Mesendoderm (in vitro differentiated cells): Measurements from ENCODE around the gene S100A6.
A peak's percentile ranks its signal among the peaks of the same experiment; 100 is the strongest.

Source experiments
- DNase-seq: peaks from one replicate; pipeline ENCODE4 v3.0.0; 2013
- H2AK5ac ChIP-seq: 2 replicates; pipeline ENCODE4 v1.6.1; 2013; ENCODE audit warnings: low read length, inconsistent platforms
- H2BK120ac ChIP-seq: 2 replicates; pipeline ENCODE4 v1.6.1; 2013; ENCODE audit warnings: low read depth, mild to moderate bottlenecking, low read length, moderate library complexity, mixed read lengths
- H2BK15ac ChIP-seq: replicated peaks from 2 replicates; pipeline ENCODE4 v1.6.1; 2013; ENCODE audit warnings: low read depth, mild to moderate bottlenecking, moderate library complexity
- H2BK5ac ChIP-seq: 2 replicates; pipeline ENCODE4 v1.6.1; 2013; ENCODE audit warnings: low read length, inconsistent platforms
- H3K18ac ChIP-seq: 2 replicates; pipeline ENCODE4 v1.6.1; 2013; ENCODE audit warnings: mild to moderate bottlenecking, low read length, mixed read lengths
- H3K23ac ChIP-seq: one replicate; pipeline ENCODE4 v1.6.1; 2013; ENCODE audit warnings: low read length
- H3K27ac ChIP-seq: 2 replicates; pipeline ENCODE4 v1.5.1; 2013; ENCODE audit warnings: low read depth, mild to moderate bottlenecking, inconsistent platforms, low read length, moderate library complexity
- H3K27me3 ChIP-seq: 2 replicates; pipeline ENCODE4 v1.6.1; 2013; ENCODE audit warnings: low read length, control low read depth, mild to moderate bottlenecking, inconsistent platforms; ENCODE audit not compliant: insufficient read depth, poor library complexity
- H3K36me3 ChIP-seq: 2 replicates; pipeline ENCODE4 v1.6.1; 2013; ENCODE audit warnings: low read length, inconsistent platforms; ENCODE audit not compliant: control insufficient read depth, insufficient read depth
- H3K4ac ChIP-seq: one replicate; pipeline ENCODE4 v1.6.1; 2013; ENCODE audit warnings: low read depth, mild to moderate bottlenecking, low read length, moderate library complexity
- H3K4me1 ChIP-seq: 2 replicates; pipeline ENCODE4 v1.6.1; 2013; ENCODE audit warnings: low read depth, low read length, inconsistent platforms; ENCODE audit not compliant: control insufficient read depth
- H3K4me2 ChIP-seq: 2 replicates; pipeline ENCODE4 v1.6.1; 2013; ENCODE audit warnings: low read length
- H3K4me3 ChIP-seq: 2 replicates; pipeline ENCODE4 v1.5.1; 2013; ENCODE audit warnings: mild to moderate bottlenecking, low read length
- H3K56ac ChIP-seq: one replicate; pipeline ENCODE4 v1.6.1; 2013; ENCODE audit warnings: low read length
- H3K79me1 ChIP-seq: 2 replicates; pipeline ENCODE4 v1.6.1; 2013; ENCODE audit warnings: low read length, inconsistent platforms
- H3K79me2 ChIP-seq: 2 replicates; pipeline ENCODE4 v1.6.1; 2013; ENCODE audit warnings: mild to moderate bottlenecking, low read length; ENCODE audit not compliant: control insufficient read depth, insufficient read depth
- H3K9ac ChIP-seq: 2 replicates; pipeline ENCODE4 v1.6.1; 2013; ENCODE audit warnings: low read length, inconsistent platforms
- H4K5ac ChIP-seq: one replicate; pipeline ENCODE4 v1.6.1; 2013; ENCODE audit warnings: low read length
- H4K8ac ChIP-seq: one replicate; pipeline ENCODE4 v1.6.1; 2013; ENCODE audit warnings: low read depth, mild to moderate bottlenecking, control low read depth, low read length, moderate library complexity
- WGBS: extraction: QIAGEN DNeasy Blood & Tissue Kit; methylation state at CpG from one replicate; pipeline ENCODE4 v1.1.7; 2013; ENCODE audit warnings: low lambda C conversion rate, missing lambda C conversion rate; ENCODE audit not compliant: insufficient coverage; ENCODE audit errors: extremely low coverage; 5-methylcytosine and 5-hydroxymethylcytosine counted together

Gene S100A6

DNA sequence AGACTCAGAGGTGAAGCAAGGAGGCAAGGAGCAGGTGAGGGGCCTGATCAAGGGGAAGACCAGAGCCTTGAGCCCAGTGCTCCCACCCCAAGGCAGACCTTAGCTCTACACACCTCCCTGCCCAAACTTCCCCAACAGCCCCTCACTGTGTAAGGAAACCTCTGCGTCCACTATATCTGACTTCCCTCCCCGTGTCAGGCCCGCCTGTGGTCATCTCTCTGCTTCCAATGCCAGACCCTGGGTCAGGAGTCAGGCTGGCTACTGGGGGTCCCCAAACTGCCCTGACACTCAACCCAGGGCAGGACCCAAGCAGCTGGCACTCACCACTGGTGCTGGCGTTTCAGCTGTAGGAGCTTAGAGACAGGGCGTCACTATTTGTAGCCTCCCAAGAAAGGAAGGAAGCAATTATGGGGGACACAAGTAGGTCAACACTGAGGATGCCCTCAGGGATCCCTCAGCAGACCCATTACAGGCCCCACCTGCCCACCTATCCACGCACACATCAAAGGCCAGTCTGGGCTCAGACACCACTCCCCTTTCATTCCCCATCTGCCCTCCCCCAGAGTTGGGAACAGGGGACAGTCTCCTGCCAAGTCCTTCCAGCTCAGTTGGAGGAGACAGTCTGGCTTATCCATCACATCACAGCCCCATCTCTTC is 14.1 kb upstream of the S100A6 start:
- H2BK15ac ChIP-seq = no peak overlapping the region
- H3K4me2 ChIP-seq = no peak overlapping the region
- H3K79me2 ChIP-seq = no peaks in the 10 kb centered on the region
- WGBS = no CpG with 5 or more reads among the region's 6 CpGs
- H2BK120ac ChIP-seq = no peak overlapping the region
- H3K4me1 ChIP-seq = peaks cover 8% of the 10 kb centered on the region
- H3K79me1 ChIP-seq = no peaks in the 10 kb centered on the region
- no peak overlapping the region for H2AK5ac ChIP-seq
- H3K4ac ChIP-seq = no peak overlapping the region
- H3K36me3 ChIP-seq = no peaks in the 10 kb centered on the region
- H3K27me3 ChIP-seq = no peaks in the 10 kb centered on the region
- no peak overlapping the region for H3K9ac ChIP-seq
- H3K27ac ChIP-seq = no peak overlapping the region
- H3K56ac ChIP-seq = no peak overlapping the region
- H3K18ac ChIP-seq = no peak overlapping the region
- no peak for DNase-seq
- no peak overlapping the region for H3K4me3 ChIP-seq
- H3K23ac ChIP-seq = no peak overlapping the region
- no peak overlapping the region for H4K8ac ChIP-seq
- H2BK5ac ChIP-seq = no peak overlapping the region
- H4K5ac ChIP-seq = no peak overlapping the region

DNA sequence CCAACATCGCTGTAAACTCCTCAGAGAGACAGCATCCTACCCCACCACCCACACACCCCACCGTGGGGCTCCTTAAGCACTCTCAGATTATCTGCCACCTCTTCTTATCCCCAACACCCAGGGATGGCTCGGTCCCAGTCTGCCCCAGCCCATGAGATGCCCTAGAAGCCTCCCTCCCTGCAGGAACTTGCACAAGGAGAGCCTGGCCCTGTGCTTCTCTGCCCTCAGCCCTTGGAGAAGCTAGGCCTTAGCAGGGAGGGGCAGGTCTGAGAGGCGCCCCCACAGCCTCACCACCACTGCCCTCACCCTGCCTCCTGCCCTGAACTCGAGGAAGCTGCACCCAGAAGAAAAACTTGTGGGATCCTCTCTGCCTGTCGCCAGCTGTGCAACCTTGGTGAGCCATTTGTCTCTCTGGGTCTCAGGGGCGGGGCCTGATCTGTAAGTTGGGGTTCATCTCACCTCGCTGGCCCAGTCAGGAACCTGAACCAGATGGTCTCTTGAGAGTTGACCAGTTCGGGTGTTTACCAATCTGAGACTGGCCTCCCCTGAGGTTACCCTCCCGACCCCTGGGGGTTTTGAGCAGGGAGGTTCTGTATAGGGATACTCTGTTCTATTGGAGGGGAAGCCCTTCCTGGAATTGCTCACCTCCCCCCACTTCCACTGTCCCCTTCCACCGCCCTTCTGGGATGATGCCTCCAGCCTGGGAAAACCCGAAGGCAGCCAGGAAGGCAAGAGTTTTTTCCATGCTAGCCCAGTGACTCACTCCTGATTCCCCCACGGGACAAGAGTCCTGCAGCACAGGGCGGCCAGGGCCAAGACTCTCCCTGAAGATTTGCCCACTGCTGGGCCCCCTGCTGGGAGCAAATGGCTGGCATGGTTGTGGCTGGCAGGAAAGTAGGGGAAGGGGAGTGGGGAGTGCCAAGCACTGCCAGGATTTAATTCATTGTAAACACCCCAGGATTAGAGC is 13.2 kb upstream of the S100A6 start, which contains the start of gene S100A3:
TSS of gene S100A3 (minus strand) at position 537 of the 967 bp plus-strand sequence. CDS start 773 bp downstream, outside the sequence.
- Histone ChIP-seq H4K5ac (no peak within 1 kb of the TSS), H3K4me2 (no peak within 1 kb of the TSS), H3K56ac (peak within 1 kb of the TSS; percentile 46), H3K79me2 (no peaks in the 10 kb centered on the region), H3K36me3 (no peaks in the 10 kb centered on the region), H2BK5ac (no peak within 1 kb of the TSS), H3K4me3 (no peak within 1 kb of the TSS), H3K4ac (no peak within 1 kb of the TSS), H2BK120ac (no peak within 1 kb of the TSS), H2AK5ac (no peak within 1 kb of the TSS), H3K4me1 (peaks cover 12% of the 10 kb centered on the region), H3K27me3 (no peaks in the 10 kb centered on the region), H4K8ac (no peak within 1 kb of the TSS), H2BK15ac (no peak within 1 kb of the TSS), H3K27ac (no peak within 1 kb of the TSS), H3K9ac (no peak within 1 kb of the TSS), H3K23ac (no peak within 1 kb of the TSS), H3K79me1 (no peaks in the 10 kb centered on the region), H3K18ac (no peak within 1 kb of the TSS)
- WGBS = no CpG with 5 or more reads among the region's 14 CpGs
- no peak for DNase-seq

DNA sequence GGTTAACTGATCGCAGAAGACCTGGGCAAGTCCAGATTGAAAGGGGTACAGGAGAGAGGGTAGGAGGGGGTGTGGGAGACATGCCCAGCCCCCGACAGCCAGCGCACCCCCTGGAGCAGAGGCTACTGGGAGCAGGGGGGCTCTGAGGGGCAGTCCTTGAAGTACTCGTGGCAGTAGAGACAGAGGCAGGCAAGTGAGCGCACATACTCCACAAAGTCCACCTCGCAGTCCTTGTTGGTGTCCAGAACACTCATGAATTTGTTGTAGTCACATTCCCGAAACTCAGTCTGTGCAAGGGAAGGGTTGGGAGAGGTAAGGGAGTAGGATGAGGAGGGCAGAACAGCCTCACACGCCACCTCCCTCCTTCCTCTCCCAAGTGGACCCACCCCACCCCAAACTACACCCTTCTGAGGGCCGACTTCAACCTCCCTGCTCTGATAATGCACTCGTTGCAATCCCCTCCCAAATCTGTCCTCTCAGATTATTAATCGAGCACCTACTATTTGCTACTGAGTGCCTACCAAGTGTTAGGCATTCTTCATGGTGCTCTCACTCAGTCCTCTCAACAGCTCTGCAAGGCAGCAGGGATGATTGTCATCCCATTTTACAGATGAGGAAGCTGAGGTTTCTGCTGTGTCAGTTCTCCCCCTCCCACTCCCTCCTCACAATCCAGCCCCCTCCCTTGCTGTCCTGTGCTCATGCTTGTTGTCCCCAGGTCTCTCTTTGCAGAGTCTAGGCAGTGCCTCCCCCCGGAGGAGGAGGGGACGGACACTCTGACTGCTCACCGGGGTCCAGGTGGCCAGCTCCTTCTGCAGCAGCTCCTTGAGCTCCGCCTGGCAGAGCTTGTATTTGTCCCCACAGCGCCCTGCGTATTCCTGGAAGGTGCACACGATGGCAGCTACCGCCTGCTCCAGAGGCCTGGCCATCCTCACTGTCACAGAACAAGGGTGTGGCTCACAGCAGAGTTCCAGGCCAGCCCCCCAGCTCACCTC is 12.1 kb upstream of the S100A6 start:
- no peaks in the 10 kb centered on the region for H3K79me1 ChIP-seq
- peaks cover 12% of the 10 kb centered on the region for H3K4me1 ChIP-seq
- H2BK5ac ChIP-seq = no peak overlapping the region
- no peak overlapping the region for H3K18ac ChIP-seq
- no peak for DNase-seq
- H2AK5ac ChIP-seq = no peak overlapping the region
- H3K79me2 ChIP-seq = no peaks in the 10 kb centered on the region
- H3K27me3 ChIP-seq = no peaks in the 10 kb centered on the region
- H3K4me2 ChIP-seq = no peak overlapping the region
- no peak overlapping the region for H3K9ac ChIP-seq
- no peaks in the 10 kb centered on the region for H3K36me3 ChIP-seq
- H3K56ac ChIP-seq = peak overlapping the region; percentile 68
- H3K4ac ChIP-seq = no peak overlapping the region
- no peak overlapping the region for H2BK120ac ChIP-seq
- no peak overlapping the region for H3K23ac ChIP-seq
- H3K27ac ChIP-seq = no peak overlapping the region
- no peak overlapping the region for H4K8ac ChIP-seq
- H2BK15ac ChIP-seq = no peak overlapping the region
- WGBS = no CpG with 5 or more reads among the region's 19 CpGs
- H3K4me3 ChIP-seq = no peak overlapping the region
- no peak overlapping the region for H4K5ac ChIP-seq

DNA sequence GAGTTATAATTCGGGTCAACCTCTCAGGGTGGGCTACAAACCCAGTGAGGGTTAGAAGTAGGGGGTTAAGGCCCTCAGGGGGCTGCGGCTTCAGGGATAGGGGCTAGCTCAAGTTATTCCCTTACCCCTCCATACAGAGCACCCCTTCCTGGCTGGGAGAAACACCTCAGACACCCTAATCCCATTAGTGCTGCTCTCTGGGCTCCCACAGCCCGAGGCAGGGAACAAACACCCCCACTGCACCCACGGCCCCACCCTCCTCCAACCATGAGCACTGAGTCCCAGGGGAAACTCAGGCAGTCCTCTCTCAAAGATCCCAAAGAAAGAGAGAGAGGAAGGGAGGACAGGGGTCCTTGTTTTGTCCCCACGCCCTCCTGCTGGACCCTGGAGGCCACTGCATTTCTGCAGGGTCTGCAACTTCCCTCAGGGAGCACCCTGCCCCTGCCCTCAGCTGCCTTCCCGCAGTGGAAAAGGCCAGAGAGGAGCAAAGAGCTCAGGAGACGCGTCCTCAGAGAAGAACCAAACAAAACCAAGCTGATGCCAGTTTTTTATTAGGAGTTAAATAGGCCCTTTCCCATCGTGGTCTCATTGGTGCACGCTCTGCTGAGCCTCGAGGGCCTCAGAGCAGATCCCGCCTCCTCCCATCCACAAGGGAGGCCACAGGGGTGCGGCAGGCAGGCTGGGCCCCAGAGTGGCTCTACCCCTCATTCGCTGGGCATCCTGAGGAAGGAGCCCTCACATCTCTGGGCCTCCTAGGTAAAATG is 11.2 kb upstream of the S100A6 start:
- H3K27me3 ChIP-seq = no peaks in the 10 kb centered on the region
- no peaks in the 10 kb centered on the region for H3K36me3 ChIP-seq
- no peak overlapping the region for H3K9ac ChIP-seq
- no peak overlapping the region for H3K18ac ChIP-seq
- no CpG with 5 or more reads among the region's 14 CpGs for WGBS
- H3K4me1 ChIP-seq = peaks cover 12% of the 10 kb centered on the region
- no peaks in the 10 kb centered on the region for H3K79me2 ChIP-seq
- H2AK5ac ChIP-seq = no peak overlapping the region
- H3K56ac ChIP-seq = peak overlapping the region; percentile 68
- H3K4me2 ChIP-seq = no peak overlapping the region
- DNase-seq = no peak
- no peak overlapping the region for H2BK15ac ChIP-seq
- H3K79me1 ChIP-seq = no peaks in the 10 kb centered on the region
- H3K4me3 ChIP-seq = no peak overlapping the region
- no peak overlapping the region for H2BK5ac ChIP-seq
- H3K23ac ChIP-seq = no peak overlapping the region
- no peak overlapping the region for H2BK120ac ChIP-seq
- H4K5ac ChIP-seq = no peak overlapping the region
- H3K4ac ChIP-seq = no peak overlapping the region
- no peak overlapping the region for H3K27ac ChIP-seq
- no peak overlapping the region for H4K8ac ChIP-seq

DNA sequence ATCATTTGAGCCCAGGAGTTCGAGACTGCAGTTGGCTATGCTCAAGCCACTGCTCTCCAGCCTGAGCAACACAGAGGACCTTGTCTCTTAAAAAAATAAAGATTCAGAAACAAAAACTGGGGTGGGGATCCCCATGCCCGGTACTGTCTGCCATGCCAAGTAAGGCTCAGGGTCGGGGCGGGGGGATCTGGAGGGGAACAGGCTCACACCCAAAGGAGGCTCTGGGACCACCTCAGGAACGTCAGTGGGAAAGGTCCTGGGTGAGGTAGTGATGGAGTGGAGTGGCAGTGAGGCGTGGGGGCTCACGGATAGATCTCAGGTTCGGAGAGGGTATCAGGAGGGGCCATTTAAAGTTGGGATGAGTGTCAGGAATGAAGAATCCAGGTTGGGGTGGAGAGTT is 10.6 kb upstream of the S100A6 start:
- Histone ChIP-seq H3K56ac (peak overlapping the region; percentile 9), H2BK15ac (no peak overlapping the region), H3K9ac (no peak overlapping the region), H3K4ac (no peak overlapping the region), H4K8ac (no peak overlapping the region), H3K23ac (no peak overlapping the region), H3K36me3 (no peaks in the 10 kb centered on the region), H4K5ac (no peak overlapping the region), H3K79me2 (no peaks in the 10 kb centered on the region), H2AK5ac (no peak overlapping the region), H3K4me1 (peaks cover 12% of the 10 kb centered on the region), H2BK120ac (no peak overlapping the region), H3K79me1 (no peaks in the 10 kb centered on the region), H3K4me3 (no peak overlapping the region), H3K4me2 (no peak overlapping the region), H3K27me3 (no peaks in the 10 kb centered on the region), H3K18ac (no peak overlapping the region), H2BK5ac (no peak overlapping the region), H3K27ac (no peak overlapping the region)
- DNase-seq = no peak
- no CpG with 5 or more reads among the region's 8 CpGs for WGBS
